ENCODE data around the gene WARS2.

GRCh38 chr1:119101563-119101962 is 38.9 kb downstream of the WARS2 start:
- TF ChIP-seq GATA3 (IDR thresholded peaks at IDR 0.05; ENCODE audit: low read depth, low read length) (no peak), GATA2 (IDR thresholded peaks at IDR 0.05; ENCODE audit: low read depth, low read length) (no peak)

All from SH-SY5Y (cell line).